ENCODE results near the gene GDI1.

GDI1 gene

GRCh38 chrX:154443479-154443910 is 6.5 kb downstream of the GDI1 start:
- H3K27me3 ChIP-seq, result no peaks in the 10 kb centered on the region
- H3K9me3 ChIP-seq, result no peaks in the 10 kb centered on the region
- peak overlapping the region; percentile 43 to 52 for H3K4me3 ChIP-seq (ENCODE audit: low read depth in 1 of 2, low read length in 1 of 2)
- H3K27ac ChIP-seq, result peak overlapping the region; percentile 83
- H3K36me3 ChIP-seq, result peaks cover 45% of the 10 kb centered on the region
- peaks cover 14 to 19% of the 10 kb centered on the region in 2 experiments for H3K4me1 ChIP-seq (ENCODE audit: control insufficient read depth in 1 of 2, insufficient read depth in 1 of 2, low read depth in 1 of 2, low read length in 1 of 2)
- no peak for TF ChIP-seq CTCF (IDR thresholded peaks at IDR 0.05)

- TF ChIP-seq CTCF (IDR thresholded peaks at IDR 0.05), result peak; percentile 30
- Histone ChIP-seq H3K36me3 (peaks cover 46% of the 10 kb centered on the region), H3K4me3 (ENCODE audit: low read depth in 1 of 2, low read length in 1 of 2) (peak within 1 kb of the TSS; percentile 55 to 62), H3K9me3 (no peaks in the 10 kb centered on the region), H3K27me3 (no peaks in the 10 kb centered on the region), H3K27ac (peak within 1 kb of the TSS; percentile 83), H3K4me1 (ENCODE audit: control insufficient read depth in 1 of 2, insufficient read depth in 1 of 2, low read depth in 1 of 2, low read length in 1 of 2) (peaks cover 12 to 14% of the 10 kb centered on the region in 2 experiments)
These were observed 7.2 kb downstream of the GDI1 start, which contains the start of gene FAM50A for GRCh38 chrX:154443992-154444754. FAM50A (plus strand) TSS chrX:154444141; CDS start chrX:154444236, 95 bp downstream.

- H3K27me3 ChIP-seq, result no peaks in the 10 kb centered on the region
- peak overlapping the region; percentile 83 for H3K27ac ChIP-seq
- peak overlapping the region; percentile 55 to 62 for H3K4me3 ChIP-seq (ENCODE audit: low read depth in 1 of 2, low read length in 1 of 2)
- H3K36me3 ChIP-seq, result peaks cover 50% of the 10 kb centered on the region
- no peaks in the 10 kb centered on the region for H3K9me3 ChIP-seq
- H3K4me1 ChIP-seq (ENCODE audit: control insufficient read depth in 1 of 2, insufficient read depth in 1 of 2, low read depth in 1 of 2, low read length in 1 of 2), result peaks cover 12 to 14% of the 10 kb centered on the region in 2 experiments
- TF ChIP-seq CTCF (IDR thresholded peaks at IDR 0.05), result no peak
These were observed 7.8 kb downstream of the GDI1 start for GRCh38 chrX:154444755-154445246.

- no peak overlapping the region for H3K4me3 ChIP-seq (ENCODE audit: low read depth in 1 of 2, low read length in 1 of 2)
- no peaks in the 10 kb centered on the region for H3K9me3 ChIP-seq
- H3K27me3 ChIP-seq, result no peaks in the 10 kb centered on the region
- H3K36me3 ChIP-seq, result peaks cover 50% of the 10 kb centered on the region
- TF ChIP-seq CTCF (IDR thresholded peaks at IDR 0.05), result no peak
- peaks cover 12 to 14% of the 10 kb centered on the region in 2 experiments for H3K4me1 ChIP-seq (ENCODE audit: control insufficient read depth in 1 of 2, insufficient read depth in 1 of 2, low read depth in 1 of 2, low read length in 1 of 2)
- no peak overlapping the region for H3K27ac ChIP-seq
These were observed 8.8 kb downstream of the GDI1 start for GRCh38 chrX:154445776-154446175.

GRCh38 chrX:154446430-154446829 is 9.5 kb downstream of the GDI1 start:
- Histone ChIP-seq H3K4me3 (ENCODE audit: low read depth in 1 of 2, low read length in 1 of 2) (no peak overlapping the region), H3K27ac (no peak overlapping the region), H3K9me3 (no peaks in the 10 kb centered on the region), H3K4me1 (ENCODE audit: control insufficient read depth in 1 of 2, insufficient read depth in 1 of 2, low read depth in 1 of 2, low read length in 1 of 2) (peaks cover 12 to 14% of the 10 kb centered on the region in 2 experiments), H3K36me3 (peaks cover 44% of the 10 kb centered on the region), H3K27me3 (no peaks in the 10 kb centered on the region)
- no peak for TF ChIP-seq CTCF (IDR thresholded peaks at IDR 0.05)

All from neutrophil (primary cell).